ENCODE results near the gene AKAP7.
"Not testable (repeated sequence)": the region's sequence is repeated elsewhere in the genome, so short reads cannot be mapped to it uniquely, and the experiment has no call there.

AKAP7 gene

GRCh38 chr6:131290955-131291354 lies 155.7 kb downstream of the AKAP7 start:
- Histone ChIP-seq H3K27me3 (ENCODE audit: insufficient read depth, low read length) (no peaks in the 10 kb centered on the region), H2AFZ (ENCODE audit: low read length, unreplicated experiment) (no peak overlapping the region), H3K4me1 (ENCODE audit: control insufficient read depth, insufficient read depth, low read length, unreplicated experiment) (no peaks in the 10 kb centered on the region), H3K36me3 (ENCODE audit: insufficient read depth, low read length) (no peaks in the 10 kb centered on the region), H3K4me3 (ENCODE audit: low read depth, low read length) (no peak overlapping the region), H3K27ac (ENCODE audit: low read depth, low read length) (no peak overlapping the region), H3K79me2 (ENCODE audit: control insufficient read depth, insufficient read depth, low read length, unreplicated experiment) (no peaks in the 10 kb centered on the region)

- Histone ChIP-seq H3K4me1 (ENCODE audit: control insufficient read depth, insufficient read depth, low read length, unreplicated experiment) (no peaks in the 10 kb centered on the region), H3K4me3 (ENCODE audit: low read depth, low read length) (no peak overlapping the region), H3K27ac (ENCODE audit: low read depth, low read length) (no peak overlapping the region), H3K27me3 (ENCODE audit: insufficient read depth, low read length) (no peaks in the 10 kb centered on the region), H3K36me3 (ENCODE audit: insufficient read depth, low read length) (no peaks in the 10 kb centered on the region), H3K79me2 (ENCODE audit: control insufficient read depth, insufficient read depth, low read length, unreplicated experiment) (no peaks in the 10 kb centered on the region), H2AFZ (ENCODE audit: low read length, unreplicated experiment) (no peak overlapping the region)
Measured at GRCh38 chr6:131292145-131292938, 157.1 kb downstream of the AKAP7 start.

- H3K27me3 ChIP-seq (ENCODE audit: insufficient read depth, low read length), result no peaks in the 10 kb centered on the region
- H3K79me2 ChIP-seq (ENCODE audit: control insufficient read depth, insufficient read depth, low read length, unreplicated experiment), result no peaks in the 10 kb centered on the region
- no peaks in the 10 kb centered on the region for H3K36me3 ChIP-seq (ENCODE audit: insufficient read depth, low read length)
- H3K4me3 ChIP-seq (ENCODE audit: low read depth, low read length), result no peak overlapping the region
- no peak overlapping the region for H3K27ac ChIP-seq (ENCODE audit: low read depth, low read length)
- no peak overlapping the region for H2AFZ ChIP-seq (ENCODE audit: low read length, unreplicated experiment)
- no peaks in the 10 kb centered on the region for H3K4me1 ChIP-seq (ENCODE audit: control insufficient read depth, insufficient read depth, low read length, unreplicated experiment)
Measured at GRCh38 chr6:131293472-131293911, 158.2 kb downstream of the AKAP7 start.

- Histone ChIP-seq H3K4me3 (ENCODE audit: low read depth, low read length) (no peak overlapping the region), H3K79me2 (ENCODE audit: control insufficient read depth, insufficient read depth, low read length, unreplicated experiment) (no peaks in the 10 kb centered on the region), H3K36me3 (ENCODE audit: insufficient read depth, low read length) (no peaks in the 10 kb centered on the region), H3K27me3 (ENCODE audit: insufficient read depth, low read length) (no peaks in the 10 kb centered on the region), H3K27ac (ENCODE audit: low read depth, low read length) (no peak overlapping the region), H3K4me1 (ENCODE audit: control insufficient read depth, insufficient read depth, low read length, unreplicated experiment) (no peaks in the 10 kb centered on the region), H2AFZ (ENCODE audit: low read length, unreplicated experiment) (no peak overlapping the region)
Measured at GRCh38 chr6:131295081-131295480, 159.8 kb downstream of the AKAP7 start.

- H3K27me3 ChIP-seq (ENCODE audit: insufficient read depth, low read length); H3K79me2 ChIP-seq (ENCODE audit: control insufficient read depth, insufficient read depth, low read length, unreplicated experiment); H3K36me3 ChIP-seq (ENCODE audit: insufficient read depth, low read length); H3K4me1 ChIP-seq (ENCODE audit: control insufficient read depth, insufficient read depth, low read length, unreplicated experiment); H3K27ac ChIP-seq (ENCODE audit: low read depth, low read length); H2AFZ ChIP-seq (ENCODE audit: low read length, unreplicated experiment); H3K4me3 ChIP-seq (ENCODE audit: low read depth, low read length): not testable (repeated sequence)
Measured at GRCh38 chr6:131300826-131301225, 165.6 kb downstream of the AKAP7 start.

- Histone ChIP-seq H3K4me3 (ENCODE audit: low read depth, low read length) (no peak overlapping the region), H3K27ac (ENCODE audit: low read depth, low read length) (no peak overlapping the region), H3K36me3 (ENCODE audit: insufficient read depth, low read length) (no peaks in the 10 kb centered on the region), H3K4me1 (ENCODE audit: control insufficient read depth, insufficient read depth, low read length, unreplicated experiment) (no peaks in the 10 kb centered on the region), H3K27me3 (ENCODE audit: insufficient read depth, low read length) (no peaks in the 10 kb centered on the region), H3K79me2 (ENCODE audit: control insufficient read depth, insufficient read depth, low read length, unreplicated experiment) (no peaks in the 10 kb centered on the region), H2AFZ (ENCODE audit: low read length, unreplicated experiment) (no peak overlapping the region)
Measured at GRCh38 chr6:131303338-131303930, 168.2 kb downstream of the AKAP7 start.

- no peak overlapping the region for H3K27ac ChIP-seq (ENCODE audit: low read depth, low read length)
- H3K4me1 ChIP-seq (ENCODE audit: control insufficient read depth, insufficient read depth, low read length, unreplicated experiment), result no peaks in the 10 kb centered on the region
- H2AFZ ChIP-seq (ENCODE audit: low read length, unreplicated experiment), result no peak overlapping the region
- H3K79me2 ChIP-seq (ENCODE audit: control insufficient read depth, insufficient read depth, low read length, unreplicated experiment), result no peaks in the 10 kb centered on the region
- no peak overlapping the region for H3K4me3 ChIP-seq (ENCODE audit: low read depth, low read length)
- no peaks in the 10 kb centered on the region for H3K36me3 ChIP-seq (ENCODE audit: insufficient read depth, low read length)
- peaks cover 7% of the 10 kb centered on the region; the same call in 1 of the 2 replicates for H3K27me3 ChIP-seq (ENCODE audit: insufficient read depth, low read length)
Measured at GRCh38 chr6:131305037-131305850, 170.0 kb downstream of the AKAP7 start.

- Histone ChIP-seq H2AFZ (ENCODE audit: low read length, unreplicated experiment) (no peak overlapping the region), H3K27ac (ENCODE audit: low read depth, low read length) (no peak overlapping the region), H3K36me3 (ENCODE audit: insufficient read depth, low read length) (no peaks in the 10 kb centered on the region), H3K79me2 (ENCODE audit: control insufficient read depth, insufficient read depth, low read length, unreplicated experiment) (no peaks in the 10 kb centered on the region), H3K27me3 (ENCODE audit: insufficient read depth, low read length) (peaks cover 13% of the 10 kb centered on the region), H3K4me3 (ENCODE audit: low read depth, low read length) (no peak overlapping the region), H3K4me1 (ENCODE audit: control insufficient read depth, insufficient read depth, low read length, unreplicated experiment) (no peaks in the 10 kb centered on the region)
Measured at GRCh38 chr6:131309437-131309836, 174.2 kb downstream of the AKAP7 start.

GRCh38 chr6:131314838-131315237 lies 179.6 kb downstream of the AKAP7 start:
- no peak overlapping the region for H2AFZ ChIP-seq (ENCODE audit: low read length, unreplicated experiment)
- H3K4me1 ChIP-seq (ENCODE audit: control insufficient read depth, insufficient read depth, low read length, unreplicated experiment), result no peaks in the 10 kb centered on the region
- H3K27ac ChIP-seq (ENCODE audit: low read depth, low read length), result no peak overlapping the region
- no peaks in the 10 kb centered on the region for H3K79me2 ChIP-seq (ENCODE audit: control insufficient read depth, insufficient read depth, low read length, unreplicated experiment)
- H3K4me3 ChIP-seq (ENCODE audit: low read depth, low read length), result no peak overlapping the region
- H3K36me3 ChIP-seq (ENCODE audit: insufficient read depth, low read length), result no peaks in the 10 kb centered on the region
- H3K27me3 ChIP-seq (ENCODE audit: insufficient read depth, low read length), result peaks cover 9% of the 10 kb centered on the region; the same call in 1 of the 2 replicates

GRCh38 chr6:131316654-131317053 lies 181.4 kb downstream of the AKAP7 start:
- Histone ChIP-seq H3K27me3 (ENCODE audit: insufficient read depth, low read length) (no peaks in the 10 kb centered on the region), H2AFZ (ENCODE audit: low read length, unreplicated experiment) (no peak overlapping the region), H3K4me1 (ENCODE audit: control insufficient read depth, insufficient read depth, low read length, unreplicated experiment) (no peaks in the 10 kb centered on the region), H3K27ac (ENCODE audit: low read depth, low read length) (no peak overlapping the region), H3K4me3 (ENCODE audit: low read depth, low read length) (no peak overlapping the region), H3K79me2 (ENCODE audit: control insufficient read depth, insufficient read depth, low read length, unreplicated experiment) (no peaks in the 10 kb centered on the region), H3K36me3 (ENCODE audit: insufficient read depth, low read length) (no peaks in the 10 kb centered on the region)
